KMS-11 (cell line): ENCODE results near the gene CNTN3.

ENCODE experiments used
- H2AFZ ChIP-seq: fragments of 200-600 bp; sonication (generic); 2 replicates; pipeline ENCODE4 v1.6.1; 2016; ENCODE audit warnings: antibody characterized with exemption, mixed run types, low read depth
- H3K27ac ChIP-seq: fragments of 200-600 bp; sonication (generic); 2 replicates; pipeline ENCODE4 v1.6.1; 2016; ENCODE audit warnings: mild to moderate bottlenecking, mixed run types
- H3K27me3 ChIP-seq: fragments of 200-600 bp; sonication (generic); 2 replicates; pipeline ENCODE4 v1.6.1; 2017; ENCODE audit warnings: mild to moderate bottlenecking, low read depth, mixed run types, moderate library complexity; ENCODE audit not compliant: insufficient read depth
- H3K36me3 ChIP-seq: fragments of 200-600 bp; sonication (generic); 2 replicates; pipeline ENCODE4 v1.6.1; 2017; ENCODE audit warnings: mild to moderate bottlenecking, mixed run types; ENCODE audit not compliant: insufficient read depth
- H3K4me1 ChIP-seq: fragments of 200-600 bp; sonication (generic); 2 replicates; pipeline ENCODE4 v1.6.1; 2016; ENCODE audit warnings: mild to moderate bottlenecking, low read depth, mixed run types; ENCODE audit not compliant: poor library complexity, severe bottlenecking
- H3K4me2 ChIP-seq: fragments of 200-600 bp; sonication (generic); 2 replicates; pipeline ENCODE4 v1.7.0; 2016; ENCODE audit warnings: mild to moderate bottlenecking, mixed run types
- H3K4me3 ChIP-seq: fragments of 200-600 bp; sonication (generic); IDR thresholded peaks from 2 replicates; pipeline ENCODE4 v1.6.1; 2017; ENCODE audit warnings: low read depth, low read length, mixed read lengths; ENCODE audit not compliant: insufficient read depth
- H3K79me2 ChIP-seq: fragments of 200-600 bp; sonication (generic); 2 replicates; pipeline ENCODE4 v1.6.1; 2016; ENCODE audit warnings: low read depth, mixed run types; ENCODE audit not compliant: insufficient read depth
- H3K9ac ChIP-seq: fragments of 200-600 bp; sonication (generic); 2 replicates; pipeline ENCODE4 v1.6.1; 2016; ENCODE audit warnings: mild to moderate bottlenecking, mixed run types
- H4K20me1 ChIP-seq: fragments of 200-600 bp; sonication (generic); 2 replicates; pipeline ENCODE4 v1.6.1; 2016; ENCODE audit warnings: mild to moderate bottlenecking, mixed run types; ENCODE audit not compliant: insufficient read depth
- TF ChIP-seq, protein P1 (sequence below): fragments of 200-600 bp; sonication (generic); conservative IDR thresholded peaks from 2 replicates; pipeline ENCODE4 v1.6.1; 2017; ENCODE audit warnings: low read depth, mild to moderate bottlenecking, antibody characterized with exemption, low read length, moderate library complexity, mixed read lengths

Gene CNTN3

DNA sequence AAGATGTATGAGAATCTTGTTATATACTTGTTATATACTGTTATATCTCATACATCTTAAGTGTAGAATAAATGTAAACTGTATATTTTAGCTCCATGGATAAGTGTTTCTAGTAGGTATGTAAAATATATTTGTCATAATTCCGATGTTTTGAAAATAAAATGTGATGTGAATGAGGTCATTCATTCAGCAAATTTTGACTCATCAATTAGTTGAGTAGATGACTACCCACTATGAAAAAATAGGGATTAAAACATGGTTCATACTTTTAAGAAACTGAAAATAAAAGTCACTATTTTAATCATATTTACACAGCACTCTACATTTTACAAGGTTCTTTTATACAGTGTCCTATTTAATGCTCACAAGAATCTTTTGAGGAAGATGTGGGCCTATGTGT is 28.4 kb upstream of the CNTN3 start:
- no peaks in the 10 kb centered on the region for H3K79me2 ChIP-seq

DNA sequence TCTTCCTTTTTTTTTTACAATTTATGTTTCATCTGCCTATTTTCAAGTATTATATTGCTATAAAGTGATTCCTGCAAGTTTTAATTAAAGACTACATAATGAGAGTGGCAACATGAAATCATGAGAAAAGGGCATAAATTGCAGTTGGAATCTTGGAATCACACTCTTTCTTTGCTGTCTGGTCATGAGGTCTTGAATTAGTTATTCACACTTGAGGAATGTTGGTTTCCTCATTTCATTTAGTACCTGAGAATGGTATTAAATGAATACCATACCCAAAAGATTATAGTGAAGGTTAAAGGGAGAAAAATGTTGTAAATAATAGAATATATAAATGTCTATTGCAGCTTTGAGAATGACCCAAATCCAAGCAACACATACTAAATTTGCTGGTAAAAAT is 25.8 kb upstream of the CNTN3 start:
- Histone ChIP-seq H3K4me3 (no peak overlapping the region), H4K20me1 (no peaks in the 10 kb centered on the region), H3K4me2 (no peak overlapping the region), H3K9ac (no peak overlapping the region), H3K27ac (no peak overlapping the region), H3K4me1 (no peaks in the 10 kb centered on the region), H3K79me2 (no peaks in the 10 kb centered on the region), H3K27me3 (no peaks in the 10 kb centered on the region), H3K36me3 (no peaks in the 10 kb centered on the region), H2AFZ (no peak overlapping the region)
- TF ChIP-seq, protein P1, sequence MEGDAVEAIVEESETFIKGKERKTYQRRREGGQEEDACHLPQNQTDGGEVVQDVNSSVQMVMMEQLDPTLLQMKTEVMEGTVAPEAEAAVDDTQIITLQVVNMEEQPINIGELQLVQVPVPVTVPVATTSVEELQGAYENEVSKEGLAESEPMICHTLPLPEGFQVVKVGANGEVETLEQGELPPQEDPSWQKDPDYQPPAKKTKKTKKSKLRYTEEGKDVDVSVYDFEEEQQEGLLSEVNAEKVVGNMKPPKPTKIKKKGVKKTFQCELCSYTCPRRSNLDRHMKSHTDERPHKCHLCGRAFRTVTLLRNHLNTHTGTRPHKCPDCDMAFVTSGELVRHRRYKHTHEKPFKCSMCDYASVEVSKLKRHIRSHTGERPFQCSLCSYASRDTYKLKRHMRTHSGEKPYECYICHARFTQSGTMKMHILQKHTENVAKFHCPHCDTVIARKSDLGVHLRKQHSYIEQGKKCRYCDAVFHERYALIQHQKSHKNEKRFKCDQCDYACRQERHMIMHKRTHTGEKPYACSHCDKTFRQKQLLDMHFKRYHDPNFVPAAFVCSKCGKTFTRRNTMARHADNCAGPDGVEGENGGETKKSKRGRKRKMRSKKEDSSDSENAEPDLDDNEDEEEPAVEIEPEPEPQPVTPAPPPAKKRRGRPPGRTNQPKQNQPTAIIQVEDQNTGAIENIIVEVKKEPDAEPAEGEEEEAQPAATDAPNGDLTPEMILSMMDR = no peak

More for the DNA sequence above, 28.4 kb upstream of the CNTN3 start:
- TF ChIP-seq, protein P1 = no peak
- no peak overlapping the region for H3K9ac ChIP-seq
- no peaks in the 10 kb centered on the region for H3K4me1 ChIP-seq
- no peaks in the 10 kb centered on the region for H4K20me1 ChIP-seq
- no peaks in the 10 kb centered on the region for H3K36me3 ChIP-seq
- no peak overlapping the region for H3K4me2 ChIP-seq
- H2AFZ ChIP-seq = no peak overlapping the region
- H3K4me3 ChIP-seq = no peak overlapping the region
- H3K27me3 ChIP-seq = no peaks in the 10 kb centered on the region
- H3K27ac ChIP-seq = no peak overlapping the region

DNA sequence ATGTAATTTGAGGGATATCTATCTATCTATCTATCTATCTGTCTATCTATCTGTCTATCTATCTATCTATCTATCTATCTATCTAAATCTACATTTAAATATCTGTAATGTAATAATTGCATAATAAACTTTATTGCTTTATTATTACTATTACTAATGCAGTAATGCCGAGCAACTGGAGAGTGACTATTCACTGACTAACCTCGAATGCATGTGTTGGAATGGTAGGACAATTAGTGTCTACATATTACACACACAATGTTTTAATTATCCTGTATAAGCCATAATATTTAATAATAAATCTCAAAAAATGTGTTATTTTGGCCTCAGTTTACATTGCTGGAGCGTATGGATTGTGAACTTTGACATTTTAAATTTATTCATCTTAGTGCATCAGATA is 25.2 kb upstream of the CNTN3 start:
- Histone ChIP-seq H3K27ac (no peak overlapping the region), H2AFZ (no peak overlapping the region), H3K4me1 (no peaks in the 10 kb centered on the region), H3K9ac (no peak overlapping the region), H3K36me3 (no peaks in the 10 kb centered on the region), H4K20me1 (no peaks in the 10 kb centered on the region), H3K4me2 (no peak overlapping the region), H3K79me2 (no peaks in the 10 kb centered on the region), H3K4me3 (no peak overlapping the region), H3K27me3 (no peaks in the 10 kb centered on the region)
- TF ChIP-seq, protein P1 = no peak

DNA sequence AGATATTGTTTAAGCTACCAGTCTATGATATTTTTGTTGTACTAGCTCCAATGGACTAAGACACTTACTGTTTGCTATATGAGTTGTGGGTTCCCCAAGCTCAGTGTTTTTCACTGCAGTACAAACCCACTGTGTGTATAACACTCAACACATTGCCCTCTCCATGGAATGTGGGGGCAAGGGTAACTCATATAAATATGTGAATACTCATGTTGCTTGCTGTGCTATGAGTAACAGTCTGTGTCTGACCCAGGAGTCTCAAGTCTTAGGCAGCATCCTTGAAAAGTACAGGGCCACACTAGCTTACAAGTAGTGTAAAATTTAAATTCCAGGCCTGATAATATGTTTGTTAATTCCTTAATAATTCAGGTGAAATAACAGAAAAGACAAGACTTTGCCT is 22.5 kb upstream of the CNTN3 start:
- Histone ChIP-seq H3K27me3 (no peaks in the 10 kb centered on the region), H4K20me1 (no peaks in the 10 kb centered on the region), H3K4me3 (no peak overlapping the region), H3K27ac (no peak overlapping the region), H3K79me2 (no peaks in the 10 kb centered on the region), H2AFZ (no peak overlapping the region), H3K9ac (no peak overlapping the region), H3K36me3 (no peaks in the 10 kb centered on the region), H3K4me2 (no peak overlapping the region), H3K4me1 (no peaks in the 10 kb centered on the region)
- TF ChIP-seq, protein P1 = no peak
